ENCODE data around the gene S100A11.

GRCh38 chr1:152007047-152007446 lies 29.8 kb downstream of the S100A11 start:
- no peak for TF ChIP-seq CTCF (IDR thresholded peaks at IDR 0.05)
- TF ChIP-seq POLR2A (IDR thresholded peaks at IDR 0.05) = no peak
- no peak for TF ChIP-seq POLR2AphosphoS5 (IDR thresholded peaks at IDR 0.05; ENCODE audit: insufficient read depth in 1 of 2, low read depth in 1 of 2)

All from vagina (tissue), 2 donors.